Measurements from ENCODE around the gene SLC12A7.

DNA sequence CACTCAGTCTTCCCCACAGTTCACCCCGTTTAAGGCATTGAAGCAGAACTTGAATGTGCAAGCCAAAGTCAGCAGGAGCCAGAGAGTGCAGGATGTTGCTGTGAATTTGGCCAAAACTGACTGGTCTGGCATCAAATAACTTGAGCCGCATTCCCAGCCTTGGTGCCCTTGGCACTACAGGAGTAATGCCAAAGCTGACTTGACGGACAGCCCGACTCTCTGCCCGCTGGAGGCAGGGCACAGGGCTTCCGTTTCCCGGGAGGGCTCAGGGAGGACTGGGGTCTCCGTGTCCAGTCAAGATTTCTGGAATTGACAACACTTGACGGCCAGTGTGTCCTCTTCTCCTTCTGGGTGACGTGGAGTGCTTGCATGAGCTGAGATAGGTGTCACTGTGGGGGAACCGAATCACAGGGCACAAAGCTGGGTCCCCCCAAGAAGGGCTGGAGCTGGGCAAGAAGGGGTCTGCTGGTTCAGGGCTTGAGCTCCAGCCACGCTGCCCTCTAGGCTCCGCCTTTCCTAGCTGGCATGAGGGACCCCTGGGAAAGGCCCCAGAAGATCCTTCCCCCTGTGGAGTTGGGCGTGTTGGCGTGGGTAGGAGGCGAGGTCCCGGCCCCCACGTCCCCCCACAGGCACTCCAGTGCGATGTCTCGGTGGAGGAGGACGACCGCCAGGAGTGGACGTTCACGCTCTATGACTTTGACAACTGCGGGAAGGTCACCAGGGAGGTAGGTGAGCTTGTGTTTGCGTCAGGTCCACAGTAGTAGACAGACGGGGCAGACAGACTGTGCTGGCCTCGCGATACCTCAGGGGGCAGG is 78.0 kb downstream of the SLC12A7 start:
- TF ChIP-seq, protein P1, sequence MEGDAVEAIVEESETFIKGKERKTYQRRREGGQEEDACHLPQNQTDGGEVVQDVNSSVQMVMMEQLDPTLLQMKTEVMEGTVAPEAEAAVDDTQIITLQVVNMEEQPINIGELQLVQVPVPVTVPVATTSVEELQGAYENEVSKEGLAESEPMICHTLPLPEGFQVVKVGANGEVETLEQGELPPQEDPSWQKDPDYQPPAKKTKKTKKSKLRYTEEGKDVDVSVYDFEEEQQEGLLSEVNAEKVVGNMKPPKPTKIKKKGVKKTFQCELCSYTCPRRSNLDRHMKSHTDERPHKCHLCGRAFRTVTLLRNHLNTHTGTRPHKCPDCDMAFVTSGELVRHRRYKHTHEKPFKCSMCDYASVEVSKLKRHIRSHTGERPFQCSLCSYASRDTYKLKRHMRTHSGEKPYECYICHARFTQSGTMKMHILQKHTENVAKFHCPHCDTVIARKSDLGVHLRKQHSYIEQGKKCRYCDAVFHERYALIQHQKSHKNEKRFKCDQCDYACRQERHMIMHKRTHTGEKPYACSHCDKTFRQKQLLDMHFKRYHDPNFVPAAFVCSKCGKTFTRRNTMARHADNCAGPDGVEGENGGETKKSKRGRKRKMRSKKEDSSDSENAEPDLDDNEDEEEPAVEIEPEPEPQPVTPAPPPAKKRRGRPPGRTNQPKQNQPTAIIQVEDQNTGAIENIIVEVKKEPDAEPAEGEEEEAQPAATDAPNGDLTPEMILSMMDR (conservative IDR thresholded peaks at IDR 0.05; ENCODE audit: low read depth, low read length), result no peak
- TF ChIP-seq EZH2 (IDR thresholded peaks at IDR 0.05; ENCODE audit: low read length, unreplicated experiment), result no peak
- no peak for TF ChIP-seq EZH2phosphoT487 (IDR thresholded peaks at IDR 0.05; ENCODE audit: borderline replicate concordance, low read length)

All from PC-3 (cell line).